Vagina (tissue), 2 donors: Measurements from ENCODE around the gene SCUBE1.

ENCODE experiments used
- POLR2A ChIP-seq, 2 donors: fragments of 450-650 bp; IDR thresholded peaks; one replicate each; pipeline ENCODE4 v1.6.1; 2017; ENCODE audit warnings: antibody characterized with exemption in 2 of 2, mild to moderate bottlenecking in 2 of 2, moderate library complexity in 2 of 2
- TF ChIP-seq, protein P1 (sequence below), 3 experiments: fragments of 450-650 bp in 2 of 3; fragments of 200-600 bp in 1 of 3; sonication (generic) in 1 of 3; IDR thresholded peaks; one replicate each; pipeline ENCODE4 v1.5.1; 2017 to 2019; ENCODE audit warnings: antibody characterized with exemption in 3 of 3, mild to moderate bottlenecking in 2 of 3, moderate library complexity in 2 of 3

GRCh38 chr22:43160497-43161126 lies 182.6 kb downstream of the SCUBE1 start:
- TF ChIP-seq, protein P1, sequence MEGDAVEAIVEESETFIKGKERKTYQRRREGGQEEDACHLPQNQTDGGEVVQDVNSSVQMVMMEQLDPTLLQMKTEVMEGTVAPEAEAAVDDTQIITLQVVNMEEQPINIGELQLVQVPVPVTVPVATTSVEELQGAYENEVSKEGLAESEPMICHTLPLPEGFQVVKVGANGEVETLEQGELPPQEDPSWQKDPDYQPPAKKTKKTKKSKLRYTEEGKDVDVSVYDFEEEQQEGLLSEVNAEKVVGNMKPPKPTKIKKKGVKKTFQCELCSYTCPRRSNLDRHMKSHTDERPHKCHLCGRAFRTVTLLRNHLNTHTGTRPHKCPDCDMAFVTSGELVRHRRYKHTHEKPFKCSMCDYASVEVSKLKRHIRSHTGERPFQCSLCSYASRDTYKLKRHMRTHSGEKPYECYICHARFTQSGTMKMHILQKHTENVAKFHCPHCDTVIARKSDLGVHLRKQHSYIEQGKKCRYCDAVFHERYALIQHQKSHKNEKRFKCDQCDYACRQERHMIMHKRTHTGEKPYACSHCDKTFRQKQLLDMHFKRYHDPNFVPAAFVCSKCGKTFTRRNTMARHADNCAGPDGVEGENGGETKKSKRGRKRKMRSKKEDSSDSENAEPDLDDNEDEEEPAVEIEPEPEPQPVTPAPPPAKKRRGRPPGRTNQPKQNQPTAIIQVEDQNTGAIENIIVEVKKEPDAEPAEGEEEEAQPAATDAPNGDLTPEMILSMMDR (IDR thresholded peaks at IDR 0.05) = no peak
- no peak for TF ChIP-seq POLR2A (IDR thresholded peaks at IDR 0.05)
